Brain microvascular endothelial cell (primary cell): ENCODE results near the gene ZAR1L.

Source experiments
- DNase-seq: peaks from one replicate; pipeline ENCODE4 v3.0.0-alpha.2; 2020
- H3K27ac ChIP-seq: fragments of 250-450 bp; sonication (Bioruptor Pico); 2 replicates; pipeline ENCODE4 v1.5.1; 2020; ENCODE audit warnings: mild to moderate bottlenecking, moderate library complexity
- H3K27me3 ChIP-seq: fragments of 250-450 bp; sonication (Bioruptor Pico); replicated peaks from 2 replicates; pipeline ENCODE4 v1.5.1; 2020; ENCODE audit warnings: mild to moderate bottlenecking
- H3K36me3 ChIP-seq: fragments of 250-450 bp; sonication (Bioruptor Pico); replicated peaks from 2 replicates; pipeline ENCODE4 v1.5.1; 2020; ENCODE audit warnings: mild to moderate bottlenecking
- H3K4me3 ChIP-seq: 2 replicates; pipeline ENCODE4 v1.5.1; 2011; ENCODE audit warnings: low read depth, mild to moderate bottlenecking, control low read depth, low read length, moderate library complexity
- in situ Hi-C: cut with HindIII; loops from 2 replicates; pipeline ENCODE4 v1.10.0; 2017; ENCODE audit warnings: low sequenced_read_pairs, low pct_ligation_motif_present
- TF ChIP-seq, protein P1 (sequence below): IDR thresholded peaks from 2 replicates; pipeline ENCODE4 v1.5.1; 2011; ENCODE audit warnings: low read depth, mild to moderate bottlenecking, moderate library complexity, low read length, control low read depth, inconsistent platforms; ENCODE audit errors: missing control alignments

ZAR1L gene

DNA sequence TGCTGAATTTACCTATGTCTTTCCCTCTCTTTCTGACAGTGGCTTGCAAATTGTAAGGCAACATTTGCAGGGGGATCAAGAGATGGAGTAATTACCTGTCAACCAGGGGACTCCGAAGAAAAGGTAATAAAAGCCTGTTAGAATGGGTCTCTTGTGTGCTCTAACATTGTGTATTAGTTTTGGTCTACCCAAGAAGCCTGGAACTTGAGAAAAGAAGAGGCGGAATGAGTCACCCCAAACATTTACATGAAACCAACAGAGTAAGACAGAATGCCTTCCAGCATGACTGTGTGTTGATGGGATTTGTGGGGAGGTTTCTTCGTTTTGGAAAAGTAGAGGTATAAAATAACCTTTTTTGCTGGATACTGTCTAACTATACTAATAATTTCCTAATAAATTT lies 36.7 kb downstream of the ZAR1L start:
- Histone ChIP-seq H3K36me3 (no peaks in the 10 kb centered on the region), H3K4me3 (no peak overlapping the region), H3K27me3 (no peaks in the 10 kb centered on the region), H3K27ac (no peak overlapping the region)
- TF ChIP-seq, protein P1, sequence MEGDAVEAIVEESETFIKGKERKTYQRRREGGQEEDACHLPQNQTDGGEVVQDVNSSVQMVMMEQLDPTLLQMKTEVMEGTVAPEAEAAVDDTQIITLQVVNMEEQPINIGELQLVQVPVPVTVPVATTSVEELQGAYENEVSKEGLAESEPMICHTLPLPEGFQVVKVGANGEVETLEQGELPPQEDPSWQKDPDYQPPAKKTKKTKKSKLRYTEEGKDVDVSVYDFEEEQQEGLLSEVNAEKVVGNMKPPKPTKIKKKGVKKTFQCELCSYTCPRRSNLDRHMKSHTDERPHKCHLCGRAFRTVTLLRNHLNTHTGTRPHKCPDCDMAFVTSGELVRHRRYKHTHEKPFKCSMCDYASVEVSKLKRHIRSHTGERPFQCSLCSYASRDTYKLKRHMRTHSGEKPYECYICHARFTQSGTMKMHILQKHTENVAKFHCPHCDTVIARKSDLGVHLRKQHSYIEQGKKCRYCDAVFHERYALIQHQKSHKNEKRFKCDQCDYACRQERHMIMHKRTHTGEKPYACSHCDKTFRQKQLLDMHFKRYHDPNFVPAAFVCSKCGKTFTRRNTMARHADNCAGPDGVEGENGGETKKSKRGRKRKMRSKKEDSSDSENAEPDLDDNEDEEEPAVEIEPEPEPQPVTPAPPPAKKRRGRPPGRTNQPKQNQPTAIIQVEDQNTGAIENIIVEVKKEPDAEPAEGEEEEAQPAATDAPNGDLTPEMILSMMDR: no peak
- in situ Hi-C loops: no loop called here
- DNase-seq: peak; percentile 58

- in situ Hi-C loops: no loop called here
- no peaks in the 10 kb centered on the region for H3K27me3 ChIP-seq
- DNase-seq: no peak
- TF ChIP-seq, protein P1: no peak
- no peaks in the 10 kb centered on the region for H3K36me3 ChIP-seq
- no peak overlapping the region for H3K27ac ChIP-seq
- no peak overlapping the region for H3K4me3 ChIP-seq
Measured at GRCh38 chr13:32277839-32278238, 37.3 kb downstream of the ZAR1L start.

GRCh38 chr13:32272021-32272683 lies 43.0 kb downstream of the ZAR1L start:
- DNase-seq: no peak
- H3K36me3 ChIP-seq: no peaks in the 10 kb centered on the region
- H3K27ac ChIP-seq: no peak overlapping the region

GRCh38 chr13:32267836-32268439 lies 47.2 kb downstream of the ZAR1L start:
- DNase-seq: no peak
- Histone ChIP-seq H3K27ac (no peak overlapping the region), H3K36me3 (no peaks in the 10 kb centered on the region), H3K27me3 (no peaks in the 10 kb centered on the region), H3K4me3 (no peak overlapping the region)
- TF ChIP-seq, protein P1: peak; percentile 80
- in situ Hi-C loops: no loop called here

More at GRCh38 chr13:32272021-32272683, 43.0 kb downstream of the ZAR1L start:
- TF ChIP-seq, protein P1: no peak
- H3K4me3 ChIP-seq: no peak overlapping the region
- in situ Hi-C loops: no loop called here
- H3K27me3 ChIP-seq: no peaks in the 10 kb centered on the region

DNA sequence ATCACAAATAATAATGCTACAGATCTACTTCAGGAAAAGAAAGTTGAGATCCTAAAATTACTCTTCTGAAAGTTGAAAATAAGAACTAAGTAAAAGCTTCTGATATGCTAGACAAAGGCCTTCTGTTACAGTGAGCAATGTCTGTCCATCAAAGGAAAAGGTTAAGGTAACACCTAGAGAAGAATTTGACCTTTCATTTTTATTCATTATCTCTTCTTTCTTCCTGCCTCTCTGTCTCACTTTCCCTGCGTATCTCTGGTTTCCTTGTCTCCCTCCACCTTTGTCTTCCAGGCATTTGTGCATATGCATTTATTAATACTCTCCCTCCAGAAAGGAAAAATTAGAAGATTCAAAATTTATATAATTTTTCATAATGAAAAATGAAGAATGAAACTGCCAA lies 49.0 kb downstream of the ZAR1L start:
- Histone ChIP-seq H3K4me3 (no peak overlapping the region), H3K27me3 (no peaks in the 10 kb centered on the region), H3K27ac (no peak overlapping the region), H3K36me3 (no peaks in the 10 kb centered on the region)
- TF ChIP-seq, protein P1: no peak
- in situ Hi-C loops: no loop called here
- no peak for DNase-seq
